HG03159 (cell line): Measurements from ENCODE around the gene NMNAT2.
"Not testable (repeated sequence)": the region's sequence is repeated elsewhere in the genome, so short reads cannot be mapped to it uniquely, and the experiment has no call there.

Experiments used
- ATAC-seq: cut with Tn5 transposase; IDR thresholded peaks from one replicate; pipeline ENCODE4 v1.9.1; 2021; ENCODE audit warnings: mild to moderate bottlenecking, moderate library complexity; ENCODE audit not compliant: unreplicated experiment

Gene NMNAT2

GRCh38 chr1:183419399-183419798 lies 1.2 kb upstream of the NMNAT2 start:
- ATAC-seq = no peak

- no peak for ATAC-seq
These were observed 516 bp upstream of the NMNAT2 start for GRCh38 chr1:183418696-183419095.

GRCh38 chr1:183416850-183417771 lies 1.1 kb downstream of the NMNAT2 start:
- ATAC-seq = no peak

- ATAC-seq = no peak
These were observed 3.8 kb downstream of the NMNAT2 start for GRCh38 chr1:183414365-183414764.

- no peak for ATAC-seq
These were observed 7.1 kb downstream of the NMNAT2 start for GRCh38 chr1:183411091-183411490.

GRCh38 chr1:183407961-183408360 lies 10.2 kb downstream of the NMNAT2 start:
- no peak for ATAC-seq

GRCh38 chr1:183407474-183407873 lies 10.7 kb downstream of the NMNAT2 start:
- no peak for ATAC-seq

GRCh38 chr1:183404476-183404875 lies 13.7 kb downstream of the NMNAT2 start:
- ATAC-seq = no peak

GRCh38 chr1:183403498-183403897 lies 14.7 kb downstream of the NMNAT2 start:
- no peak for ATAC-seq

- ATAC-seq = not testable (repeated sequence)
These were observed 16.6 kb downstream of the NMNAT2 start for GRCh38 chr1:183401565-183401964.

- ATAC-seq = no peak
These were observed 23.7 kb downstream of the NMNAT2 start for GRCh38 chr1:183394435-183394834.

GRCh38 chr1:183391863-183392262 lies 26.3 kb downstream of the NMNAT2 start:
- ATAC-seq = no peak

GRCh38 chr1:183390561-183390960 lies 27.6 kb downstream of the NMNAT2 start:
- ATAC-seq = no peak

- ATAC-seq = no peak
These were observed 29.4 kb downstream of the NMNAT2 start for GRCh38 chr1:183388735-183389134.

GRCh38 chr1:183385340-183386144 lies 32.6 kb downstream of the NMNAT2 start:
- ATAC-seq = no peak

- no peak for ATAC-seq
These were observed 38.2 kb downstream of the NMNAT2 start for GRCh38 chr1:183379951-183380350.

- no peak for ATAC-seq
These were observed 42.8 kb downstream of the NMNAT2 start for GRCh38 chr1:183375381-183375780.

GRCh38 chr1:183374825-183375224 lies 43.4 kb downstream of the NMNAT2 start:
- no peak for ATAC-seq

GRCh38 chr1:183372586-183373230 lies 45.5 kb downstream of the NMNAT2 start:
- ATAC-seq = no peak

- ATAC-seq = no peak
These were observed 47.7 kb downstream of the NMNAT2 start for GRCh38 chr1:183370399-183371058.
